ENCODE measurements around the gene RIPOR3. TPM values are rescaled to one million over a fixed set of nuclear protein-coding genes. Genes with fewer than 3 reads are reported as not detected.

RIPOR3 gene
- total and polyA plus RNA-seq, 9 of the 15 experiments (the other 6 are each of a cell fraction or from before 2014, with no cell fraction given), result 3.3 to 62.7 (median 21.4) TPM

DNA sequence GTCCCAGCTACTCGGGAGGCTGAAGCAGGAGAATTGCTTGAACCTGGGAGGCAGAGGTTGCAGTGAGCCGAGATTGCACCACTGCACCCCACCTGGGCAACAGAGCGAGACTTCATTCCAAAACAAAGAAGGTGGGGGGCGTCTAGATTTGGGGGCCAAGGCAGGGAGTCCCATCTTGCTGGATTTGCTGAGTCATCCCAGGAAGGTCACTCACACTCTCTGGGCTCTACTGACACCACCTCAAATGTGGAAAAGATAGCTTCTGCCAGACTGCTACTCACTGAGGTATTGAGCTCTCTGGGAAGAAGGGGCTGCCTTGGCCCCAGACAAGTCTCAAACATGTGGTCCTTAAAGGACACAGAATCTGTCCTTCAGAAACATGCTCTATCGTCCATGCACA is 74.3 kb downstream of the RIPOR3 start (continued):
- TF ChIP-seq, protein P1, sequence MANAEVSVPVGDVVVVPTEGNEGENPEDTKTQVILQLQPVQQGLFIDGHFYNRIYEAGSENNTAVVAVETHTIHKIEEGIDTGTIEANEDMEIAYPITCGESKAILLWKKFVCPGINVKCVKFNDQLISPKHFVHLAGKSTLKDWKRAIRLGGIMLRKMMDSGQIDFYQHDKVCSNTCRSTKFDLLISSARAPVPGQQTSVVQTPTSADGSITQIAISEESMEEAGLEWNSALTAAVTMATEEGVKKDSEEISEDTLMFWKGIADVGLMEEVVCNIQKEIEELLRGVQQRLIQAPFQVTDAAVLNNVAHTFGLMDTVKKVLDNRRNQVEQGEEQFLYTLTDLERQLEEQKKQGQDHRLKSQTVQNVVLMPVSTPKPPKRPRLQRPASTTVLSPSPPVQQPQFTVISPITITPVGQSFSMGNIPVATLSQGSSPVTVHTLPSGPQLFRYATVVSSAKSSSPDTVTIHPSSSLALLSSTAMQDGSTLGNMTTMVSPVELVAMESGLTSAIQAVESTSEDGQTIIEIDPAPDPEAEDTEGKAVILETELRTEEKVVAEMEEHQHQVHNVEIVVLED (CRISPR knock-in tag; IDR thresholded peaks at IDR 0.05), result no peak
- TF ChIP-seq WHSC1 (IDR thresholded peaks at IDR 0.05; ENCODE audit: low read length), result no peak

DNA sequence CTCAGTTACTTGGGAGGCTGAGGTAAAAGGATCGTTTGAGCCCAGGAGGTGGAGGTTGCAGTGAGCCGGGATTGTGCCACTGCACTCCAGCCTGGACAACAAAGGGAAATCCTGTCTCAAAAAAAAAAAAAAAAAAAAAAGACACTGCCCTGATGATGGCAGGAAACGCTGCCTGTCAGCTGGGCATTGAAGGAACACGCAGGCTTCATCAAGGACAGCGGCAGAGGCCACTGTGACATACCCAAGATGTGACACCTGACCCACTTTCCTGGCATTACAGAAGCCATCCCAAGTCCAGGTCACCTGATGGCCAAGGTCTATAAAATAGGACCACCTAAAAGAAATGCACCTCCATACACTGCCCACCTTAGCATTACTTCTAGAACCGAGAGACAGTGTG is 75.9 kb downstream of the RIPOR3 start:
- POLR2A ChIA-PET, result no interaction called here
- in situ Hi-C loops (cut with MboI), result no loop called here
- WGBS (ENCODE audit: insufficient coverage, low coverage, missing lambda C conversion rate), result 94% methylated on average over 6 of the region's 6 CpGs

More for the DNA sequence above, 75.9 kb downstream of the RIPOR3 start:
- no TSS peak for BruUV-seq (replicated peaks)
- Histone ChIP-seq H3K27me3 (ENCODE audit: control insufficient read depth in 2 of 2, insufficient read depth in 2 of 2, low read length in 2 of 2) (no peaks in the 10 kb centered on the region), H4K20me1 (replicated peaks; ENCODE audit: control insufficient read depth, insufficient read depth, low read length) (no peaks in the 10 kb centered on the region), H3K9me1 (ENCODE audit: control insufficient read depth, insufficient read depth, low read length) (no peaks in the 10 kb centered on the region), H2AFZ (ENCODE audit: low read depth, low read length) (no peak overlapping the region), H3K79me2 (ENCODE audit: control insufficient read depth, insufficient read depth, low read length) (no peaks in the 10 kb centered on the region), H3K4me3 (no peak overlapping the region), H3K9ac (ENCODE audit: insufficient read depth in 1 of 2, low read depth in 2 of 2, low read length in 2 of 2) (no peak overlapping the region), H3K27ac (ENCODE audit: extremely low read depth, low read depth, low read length) (no peak overlapping the region; the same call in 2 of the 3 replicates), H3K36me3 (ENCODE audit: control insufficient read depth, insufficient read depth, low read length) (peaks cover 83% of the 10 kb centered on the region; the same call in 2 of the 3 replicates), H3K4me1 (replicated peaks in 1 of 2; ENCODE audit: control insufficient read depth in 2 of 2, insufficient read depth in 2 of 2, low read length in 2 of 2) (0 out of 5 replicates have a peak, but pooled peaks cover 0 to 4% of the 10 kb centered on the region in 2 experiments), H3K9me3 (replicated peaks; ENCODE audit: control insufficient read depth, insufficient read depth, low read depth, low read length) (no peaks in the 10 kb centered on the region), H3K4me2 (ENCODE audit: insufficient read depth, low read length) (no peak overlapping the region)
- intact Hi-C loops (cut with micrococcal nuclease), result no loop called here
- CTCF ChIA-PET (ENCODE audit: low intra/inter-chr PET ratio), result no interaction called here
- ATAC-seq, result no peak
- TF ChIP-seq ZNF311 (CRISPR knock-in tag; IDR thresholded peaks at IDR 0.05), result no peak
- no peak for TF ChIP-seq IFI16 (CRISPR knock-in tag; IDR thresholded peaks at IDR 0.05)
- TF ChIP-seq SETDB1 (IDR thresholded peaks at IDR 0.05; ENCODE audit: low read length), result no peak
- no peak for TF ChIP-seq PCBP2 (IDR thresholded peaks at IDR 0.05; ENCODE audit: low read depth, low read length, poor library complexity, severe bottlenecking)
- no peak for DNase-seq (ENCODE audit: extremely low read depth in 1 of 4, low spot score in 3 of 4)
- no peak for FAIRE-seq

Measured in K562 (cell line).